GM12878 (cell line): ENCODE data around the gene FRMD8. TPM values are rescaled to one million over a fixed set of nuclear protein-coding genes. Genes with fewer than 3 reads are reported as not detected.
A peak's percentile ranks its signal among the peaks of the same experiment; 100 is the strongest.

Source experiments
- ATAC-seq: fragments of 200-7000 bp; cut with Tn5 transposase; 3 replicates; pipeline ENCODE4 v1.9.1; 2020; ENCODE audit warnings: mild to moderate bottlenecking, moderate library complexity
- BruUV-seq: library from RNA; stranded (reverse); fragments of 400-500 nt; replicated peaks from 2 replicates; lab custom pipeline; 2021; lab: Mats Ljungman, UMichigan
- CTCF ChIA-PET: fragments of 300-600 bp; sonication (Branson Sonifier 250); formaldehyde crosslinking; extraction: SDS; loops from one replicate; lab custom pipeline; 2021; ENCODE audit warnings: inconsistent platforms; lab: Yijun Ruan, JAX
- POLR2A ChIA-PET: fragments of 350-600 bp; formaldehyde crosslinking; extraction: SDS; loops from one replicate; lab custom pipeline; 2021; ENCODE audit warnings: inconsistent platforms; lab: Charles Lee
- RAD21 ChIA-PET: fragments of 300-600 bp; sonication (Branson Sonifier 250); formaldehyde crosslinking; loops from one replicate; lab custom pipeline; 2023; ENCODE audit warnings: antibody characterized with exemption; ENCODE audit not compliant: unreplicated experiment; lab: Charles Lee
- SMC1A ChIA-PET: fragments of 300-600 bp; sonication (Branson Sonifier 250); formaldehyde crosslinking; loops from one replicate; lab custom pipeline; 2023; ENCODE audit not compliant: unreplicated experiment, uncharacterized antibody; lab: Charles Lee
- DNase-seq: peaks from one replicate; pipeline ENCODE4 v3.0.0-alpha.2; 2011; ENCODE audit warnings: low read depth, low spot score
- FAIRE-seq: peaks from 3 replicates; lab custom pipeline; 2011; peaks lifted over from hg19 to GRCh38; lab: Jason Lieb, UNC
- H2AFZ ChIP-seq: 2 replicates; pipeline ENCODE4 v1.6.0; 2011; ENCODE audit warnings: low read depth, low read length, control low read depth; ENCODE audit not compliant: control insufficient read depth
- H3K27ac ChIP-seq: 2 replicates; pipeline ENCODE4 v1.5.1; 2011; ENCODE audit warnings: control low read depth; ENCODE audit not compliant: control insufficient read depth, insufficient read depth
- H3K27me3 ChIP-seq, 2 experiments: replicated peaks in 1 of 2; 2 replicates each; pipeline versions ENCODE4 v1.6.0 to v1.6.1; 2011; ENCODE audit warnings: low read length in 1 of 2; ENCODE audit not compliant: control insufficient read depth in 2 of 2, insufficient read depth in 2 of 2
- H3K36me3 ChIP-seq, 2 experiments: 2 replicates each; pipeline ENCODE4 v1.5.1; 2011; ENCODE audit warnings: low read length in 1 of 2; ENCODE audit not compliant: control insufficient read depth in 2 of 2, insufficient read depth in 2 of 2
- H3K4me1 ChIP-seq: 2 replicates; pipeline ENCODE4 v1.6.1; 2011; ENCODE audit warnings: mild to moderate bottlenecking, low read length, moderate library complexity, mixed read lengths; ENCODE audit not compliant: control insufficient read depth, insufficient read depth
- H3K4me2 ChIP-seq: 2 replicates; pipeline ENCODE4 v1.6.0; 2011; ENCODE audit warnings: control low read depth; ENCODE audit not compliant: control insufficient read depth, insufficient read depth
- H3K4me3 ChIP-seq: fragments of 200-600 bp; sonication (generic); 2 replicates; pipeline ENCODE4 v1.5.1; 2016
- H3K79me2 ChIP-seq: 2 replicates; pipeline ENCODE4 v1.6.0; 2011; ENCODE audit warnings: low read length; ENCODE audit not compliant: control insufficient read depth, insufficient read depth
- H3K9ac ChIP-seq: 2 replicates; pipeline ENCODE4 v1.8.0; 2011; ENCODE audit warnings: low read length, control low read depth, mixed read lengths; ENCODE audit not compliant: control insufficient read depth, insufficient read depth
- H3K9me3 ChIP-seq: replicated peaks from 3 replicates; pipeline ENCODE4 v1.5.1; 2011; ENCODE audit warnings: mild to moderate bottlenecking, low read length; ENCODE audit not compliant: control insufficient read depth, insufficient read depth
- H4K20me1 ChIP-seq: 2 replicates; pipeline ENCODE4 v1.6.0; 2011; ENCODE audit not compliant: control insufficient read depth, insufficient read depth
- ATF7 ChIP-seq: fragments of 450-650 bp; IDR thresholded peaks from 2 replicates; pipeline ENCODE4 v1.6.1; 2016; ENCODE audit warnings: low read depth, mild to moderate bottlenecking
- BACH1 ChIP-seq: fragments of 450-650 bp; IDR thresholded peaks from 2 replicates; pipeline ENCODE4 v1.6.1; 2017; ENCODE audit warnings: mild to moderate bottlenecking, borderline replicate concordance
- CHD4 ChIP-seq: fragments of 200-600 bp; sonication (generic); IDR thresholded peaks from 2 replicates; pipeline ENCODE4 v1.6.1; 2016; ENCODE audit warnings: mild to moderate bottlenecking
- CUX1 ChIP-seq: IDR thresholded peaks from 2 replicates; pipeline ENCODE4 v1.6.1; 2012; ENCODE audit warnings: improper control_type of control experiment, low read depth, low read length; ENCODE audit not compliant: insufficient replicate concordance
- DPF2 ChIP-seq: fragments of 450-650 bp; IDR thresholded peaks from 2 replicates; pipeline ENCODE4 v1.6.1; 2017; ENCODE audit warnings: mild to moderate bottlenecking
- IKZF2 ChIP-seq, 2 experiments: fragments of 450-650 bp; IDR thresholded peaks; 2 replicates each; pipeline ENCODE4 v1.6.1; 2017; ENCODE audit warnings: mild to moderate bottlenecking in 2 of 2, moderate library complexity in 2 of 2
- NFXL1 ChIP-seq: fragments of 450-650 bp; IDR thresholded peaks from 2 replicates; pipeline ENCODE4 v1.6.1; 2017; ENCODE audit warnings: antibody characterized with exemption, mild to moderate bottlenecking, borderline replicate concordance
- NR2C2 ChIP-seq: IDR thresholded peaks from 2 replicates; pipeline ENCODE4 v1.6.1; 2011; ENCODE audit warnings: borderline replicate concordance, low read depth; ENCODE audit not compliant: control insufficient read depth, insufficient read length
- PBX3 ChIP-seq: IDR thresholded peaks from 2 replicates; pipeline ENCODE4 v1.6.1; 2011; ENCODE audit warnings: mild to moderate bottlenecking, low read depth, low read length, moderate library complexity; ENCODE audit not compliant: insufficient replicate concordance
- PML ChIP-seq: IDR thresholded peaks from 2 replicates; pipeline ENCODE4 v1.6.1; 2012; ENCODE audit warnings: low read length, inconsistent platforms
- POLR2AphosphoS2 ChIP-seq: IDR thresholded peaks from 2 replicates; pipeline ENCODE4 v1.6.1; 2011; ENCODE audit warnings: low read depth, mild to moderate bottlenecking, low read length, improper control_type of control experiment, moderate library complexity
- RCOR1 ChIP-seq: conservative IDR thresholded peaks from 2 replicates; pipeline ENCODE4 v1.6.1; 2012; ENCODE audit warnings: low read depth, low read length, improper control_type of control experiment
- RELA ChIP-seq: fragments of 450-650 bp; IDR thresholded peaks from 2 replicates; pipeline ENCODE4 v1.8.0; 2014; ENCODE audit warnings: borderline replicate concordance; ENCODE audit not compliant: partially characterized antibody
- RFX5 ChIP-seq: IDR thresholded peaks from 2 replicates; pipeline ENCODE4 v1.6.1; 2011; ENCODE audit warnings: low read depth, low read length, improper control_type of control experiment
- TBL1XR1 ChIP-seq: IDR thresholded peaks from 2 replicates; pipeline ENCODE4 v1.6.1; 2012; ENCODE audit warnings: low read depth, low read length, improper control_type of control experiment
- TCF7 ChIP-seq: IDR thresholded peaks from 2 replicates; pipeline ENCODE4 v1.6.1; 2014; ENCODE audit warnings: antibody characterized with exemption, borderline replicate concordance
- ZBED1 ChIP-seq: IDR thresholded peaks from 2 replicates; pipeline ENCODE4 v1.6.1; 2016; ENCODE audit warnings: borderline replicate concordance
- WGBS: methylation state at CpG from one replicate; pipeline ENCODE4 v1.1.6; 2016; ENCODE audit warnings: low lambda C conversion rate; ENCODE audit not compliant: insufficient replicate concordance, insufficient coverage; ENCODE audit errors: missing lambda C conversion rate; 5-methylcytosine and 5-hydroxymethylcytosine counted together
- in situ Hi-C: fragments of 300-500 bp; cut with MboI; formaldehyde crosslinking; loops from 9 replicates; pipeline ENCODE4 v1.14.3; 2018; ENCODE audit warnings: mixed read lengths
- intact Hi-C: fragments of 100-400 bp; cut with micrococcal nuclease; formaldehyde crosslinking; loops from one replicate; pipeline ENCODE4 v1.14.2; 2022; ENCODE audit not compliant: unreplicated experiment
- polyA plus RNA-seq, 11 experiments: library from polyadenylated mRNA; depleted of rRNA in 4 of 11; unstranded in 6 of 11; stranded (reverse) in 5 of 11; fragments of >200 nt; fragmentation: Nextera tagmentation in 4 of 11; fragmentation: Illumina TruSeq in 1 of 11; extraction: Ambion mirVana in 4 of 11; extraction: Trizol in 1 of 11; gene quantifications; 1 replicate in 1 of 11; 2 replicates in 10 of 11; pipeline versions ENCODE4 v1.2.1 to v1.2.3, GENCODE V29; 2011 to 2016; ENCODE audit warnings: inconsistent platforms in 2 of 11, missing spikeins in 2 of 11, low read depth in 1 of 11
- total RNA-seq, 4 experiments: library from RNA; depleted of rRNA in 3 of 4; stranded (reverse); fragments of >200 nt in 3 of 4; fragmentation: Illumina TruSeq in 1 of 4; extraction: Trizol in 1 of 4; gene quantifications; 2 replicates each; pipeline versions ENCODE4 v1.2.1 to v1.2.3, GENCODE V29; 2013 to 2021

Gene FRMD8
- total and polyA plus RNA-seq, 10 of the 15 experiments (the other 5 are each of a cell fraction or from before 2014, with no cell fraction given): 8.3 to 69.4 (median 28.0) TPM

GRCh38 chr11:65362320-65362931 lies 24.0 kb upstream of the FRMD8 start (continued):
- TF ChIP-seq PBX3: peak; percentile 60
- no peak for TF ChIP-seq RFX5
- TF ChIP-seq POLR2AphosphoS2: no peak

- in situ Hi-C loops (no loop called here), intact Hi-C loops (no loop called here)
- Histone ChIP-seq H3K27me3 (no peaks in the 10 kb centered on the region; a peak in 1 of 4 replicates), H3K27ac (peak overlapping the region; percentile 29; the same call in 1 of the 2 replicates), H3K79me2 (no peaks in the 10 kb centered on the region), H3K4me1 (peaks cover 14% of the 10 kb centered on the region), H2AFZ (peak overlapping the region; percentile 49), H3K4me3 (peak overlapping the region; percentile 60; the same call in 1 of the 2 replicates), H4K20me1 (no peaks in the 10 kb centered on the region), H3K36me3 (no peaks in the 10 kb centered on the region), H3K4me2 (peak overlapping the region; percentile 69), H3K9ac (peak overlapping the region; percentile 53), H3K9me3 (no peaks in the 10 kb centered on the region)
- DNase-seq: no peak
- ChIA-PET RAD21 (interaction anchor here (0.6 to 1.8 kb wide), 12 partner anchors 15 to 156 kb away, joined by 3 to 8 read pairs (median 4); no protein-coding TSS in a partner anchor), SMC1A (interaction anchor here (0.7 to 1.8 kb wide), 8 partner anchors 13 to 148 kb away, joined by 3 to 7 read pairs (median 4); no protein-coding TSS in a partner anchor), CTCF (interaction anchor here (0.5 to 2.4 kb wide), 11 partner anchors 10 to 207 kb away, joined by 3 to 14 read pairs (median 5); partner anchors contain the start of genes CDC42EP2 and ZNRD2), POLR2A (interaction anchor here (0.6 to 1.4 kb wide), 5 partner anchors 8 to 202 kb away, joined by 3 to 5 read pairs (median 4); partner anchors contain the start of genes DPF2 and FRMD8)
- TSS peak; percentile 96 for BruUV-seq
- 66% methylated on average over 6 of the region's 6 CpGs for WGBS
- no peak for FAIRE-seq
- no peak; the same call in 2 of the 3 replicates for ATAC-seq
- no peak for TF ChIP-seq NFXL1
- no peak for TF ChIP-seq IKZF2 (IDR thresholded peaks at IDR 0.05)
- no peak for TF ChIP-seq TBL1XR1
- no peak for TF ChIP-seq BACH1
- no peak for TF ChIP-seq DPF2
- no peak for TF ChIP-seq CHD4
- TF ChIP-seq ZBED1: no peak
- TF ChIP-seq ATF7: no peak
- TF ChIP-seq PML: no peak
- TF ChIP-seq TCF7: no peak
- TF ChIP-seq RCOR1: no peak
- no peak for TF ChIP-seq NR2C2
- no peak for TF ChIP-seq CUX1
- no peak for TF ChIP-seq RELA
Observed at GRCh38 chr11:65362966-65363365, 23.5 kb upstream of the FRMD8 start.
